ENCODE results near the gene AMFR. TPM values are rescaled to one million over a fixed set of nuclear protein-coding genes. Genes with fewer than 3 reads are reported as not detected.

The AMFR gene
- total and polyA plus RNA-seq, 8 donors, result 29.2 to 64.2 (median 47.3) TPM

GRCh38 chr16:56371660-56371937 is 53.7 kb downstream of the AMFR start:
- H3K27ac ChIP-seq, result peak overlapping the region in 1 of 4 donors; percentile 66
- FAIRE-seq, result no peak
- H3K4me1 ChIP-seq, result peaks cover 13 to 18% (median 16%) of the 10 kb centered on the region in 3 donors
- peaks cover 0 to 12% (median 0%) of the 10 kb centered on the region in 3 donors for H3K36me3 ChIP-seq
- no peak for TF ChIP-seq CTCF (IDR thresholded peaks at IDR 0.05)
- peak in 1 of 4 donors; percentile 8 for ATAC-seq
- 94 to 97% methylated on average over 1 of the region's 1 CpG for WGBS, 2 donors
- intact Hi-C loops (cut with DNase I), result no loop called here
- H3K9me3 ChIP-seq, result no peaks in the 10 kb centered on the region
- H3K4me3 ChIP-seq, result no peak overlapping the region
- no peaks in the 10 kb centered on the region for H3K27me3 ChIP-seq
- no peak for DNase-seq

- Histone ChIP-seq H3K4me1 (peaks cover 12 to 18% (median 13%) of the 10 kb centered on the region in 3 donors), H3K36me3 (peaks cover 0 to 12% (median 0%) of the 10 kb centered on the region in 3 donors), H3K4me3 (no peak overlapping the region), H3K9me3 (no peaks in the 10 kb centered on the region), H3K27ac (peak overlapping the region in 3 of 4 donors; percentile 48 to 66 (median 56)), H3K27me3 (no peaks in the 10 kb centered on the region)
- DNase-seq (peak in 3 of 6 donors; percentile 50 to 58 (median 55)), ATAC-seq (peak; percentile 68 to 83 (median 78)), FAIRE-seq (no peak)
- 27 to 30% methylated on average over 6 of the region's 6 CpGs for WGBS, 2 donors
- TF ChIP-seq CTCF (IDR thresholded peaks at IDR 0.05), result no peak
- intact Hi-C loops (cut with DNase I), result no loop called here
Observed at GRCh38 chr16:56370875-56371659, 54.3 kb downstream of the AMFR start.

GRCh38 chr16:56370185-56370874 is 55.0 kb downstream of the AMFR start:
- Histone ChIP-seq H3K9me3 (no peaks in the 10 kb centered on the region), H3K4me1 (peaks cover 12 to 18% (median 13%) of the 10 kb centered on the region in 3 donors), H3K36me3 (peaks cover 0 to 12% (median 0%) of the 10 kb centered on the region in 3 donors), H3K27ac (peak overlapping the region in 3 of 4 donors; percentile 37 to 66 (median 56)), H3K4me3 (no peak overlapping the region), H3K27me3 (no peaks in the 10 kb centered on the region)
- peak in 3 of 4 donors; percentile 12 to 27 (median 14) for ATAC-seq
- no peak for FAIRE-seq
- no peak for TF ChIP-seq CTCF (IDR thresholded peaks at IDR 0.05)
- peak in 1 of 6 donors; percentile 3 for DNase-seq
- 80 to 90% methylated on average over 2 of the region's 2 CpGs for WGBS, 2 donors
- intact Hi-C loops (cut with DNase I), result no loop called here

- Histone ChIP-seq H3K36me3 (peaks cover 0 to 19% (median 4%) of the 10 kb centered on the region in 3 donors), H3K27me3 (no peaks in the 10 kb centered on the region), H3K4me3 (no peak overlapping the region), H3K4me1 (peaks cover 12 to 18% (median 13%) of the 10 kb centered on the region in 3 donors), H3K27ac (peak overlapping the region in 2 of 4 donors; percentile 39 to 40), H3K9me3 (no peaks in the 10 kb centered on the region)
- WGBS, 2 donors, result 67 to 74% methylated on average over 5 of the region's 5 CpGs
- no peak for FAIRE-seq
- peak; percentile 26 to 65 (median 61) for ATAC-seq
- intact Hi-C loops (cut with DNase I), result no loop called here
- DNase-seq, result peak in 2 of 6 donors; percentile 31 to 44
- TF ChIP-seq CTCF (IDR thresholded peaks at IDR 0.05), result no peak
Observed at GRCh38 chr16:56369202-56369601, 56.1 kb downstream of the AMFR start.
